H9 (cell line): ENCODE measurements around the gene PTPA. TPM values are rescaled to one million over a fixed set of nuclear protein-coding genes. Genes with fewer than 3 reads are reported as not detected.

Experiments used
- DNase-seq: peaks from one replicate; pipeline ENCODE4 v3.0.0-alpha.2; 2017
- H2AFZ ChIP-seq: one replicate; pipeline ENCODE4 v1.6.1; 2013; ENCODE audit warnings: mild to moderate bottlenecking, low read length, control low read depth, moderate library complexity
- H2AK5ac ChIP-seq: 2 replicates; pipeline ENCODE4 v1.6.1; 2013; ENCODE audit warnings: low read length, control low read depth, mixed read lengths; ENCODE audit not compliant: insufficient read length
- H2BK120ac ChIP-seq: one replicate; pipeline ENCODE4 v1.6.1; 2013; ENCODE audit warnings: low read depth, mild to moderate bottlenecking, low read length, control low read depth, inconsistent platforms; ENCODE audit not compliant: poor library complexity, severe bottlenecking
- H2BK12ac ChIP-seq: 2 replicates; pipeline ENCODE4 v1.6.1; 2013; ENCODE audit warnings: low read length, control low read depth, mixed read lengths, low read depth; ENCODE audit not compliant: insufficient read length
- H2BK15ac ChIP-seq: 2 replicates; pipeline ENCODE4 v1.6.1; 2013; ENCODE audit warnings: low read depth, low read length, control low read depth
- H2BK20ac ChIP-seq: one replicate; pipeline ENCODE4 v1.6.1; 2013; ENCODE audit warnings: low read depth, mild to moderate bottlenecking, low read length, control low read depth, inconsistent platforms; ENCODE audit not compliant: poor library complexity, severe bottlenecking
- H2BK5ac ChIP-seq: 2 replicates; pipeline ENCODE4 v1.6.1; 2013; ENCODE audit warnings: low read length, control low read depth, mixed read lengths; ENCODE audit not compliant: insufficient read length
- H3K14ac ChIP-seq: 2 replicates; pipeline ENCODE4 v1.6.1; 2013; ENCODE audit warnings: low read length, control low read depth; ENCODE audit not compliant: insufficient read depth
- H3K18ac ChIP-seq: 2 replicates; pipeline ENCODE4 v1.6.1; 2013; ENCODE audit warnings: low read depth, mild to moderate bottlenecking, mixed read lengths, low read length, control low read depth; ENCODE audit not compliant: insufficient read length
- H3K23ac ChIP-seq: 2 replicates; pipeline ENCODE4 v1.6.1; 2013; ENCODE audit warnings: low read length, control low read depth, mixed read lengths, low read depth; ENCODE audit not compliant: insufficient read length
- H3K23me2 ChIP-seq: 2 replicates; pipeline ENCODE4 v1.6.1; 2013; ENCODE audit warnings: low read depth, mild to moderate bottlenecking, mixed read lengths, low read length, control low read depth; ENCODE audit not compliant: insufficient read length, poor library complexity, severe bottlenecking
- H3K27ac ChIP-seq: 2 replicates; pipeline ENCODE4 v1.5.1; 2013; ENCODE audit warnings: low read length, control low read depth, mixed read lengths, low read depth; ENCODE audit not compliant: insufficient read length
- H3K27me3 ChIP-seq: 2 replicates; pipeline ENCODE4 v1.6.1; 2013; ENCODE audit warnings: low read length, control low read depth, inconsistent platforms; ENCODE audit not compliant: insufficient read depth
- H3K4ac ChIP-seq: 2 replicates; pipeline ENCODE4 v1.6.1; 2013; ENCODE audit warnings: low read depth, mild to moderate bottlenecking, control low read depth, inconsistent platforms, low read length, moderate library complexity
- H3K4me1 ChIP-seq: 2 replicates; pipeline ENCODE4 v1.6.1; 2013; ENCODE audit warnings: low read length, control low read depth, inconsistent platforms; ENCODE audit not compliant: insufficient read depth
- H3K4me2 ChIP-seq: 2 replicates; pipeline ENCODE4 v1.6.1; 2013; ENCODE audit warnings: low read length, control low read depth, mixed read lengths; ENCODE audit not compliant: insufficient read length, insufficient read depth
- H3K56ac ChIP-seq: 2 replicates; pipeline ENCODE4 v1.6.1; 2013; ENCODE audit warnings: low read depth, mild to moderate bottlenecking, mixed read lengths, low read length, control low read depth; ENCODE audit not compliant: insufficient read length
- H3K79me1 ChIP-seq: 2 replicates; pipeline ENCODE4 v1.6.1; 2013; ENCODE audit warnings: low read depth, mild to moderate bottlenecking, moderate library complexity, low read length, control low read depth, inconsistent platforms; ENCODE audit not compliant: insufficient read depth, poor library complexity, severe bottlenecking
- H3K79me2 ChIP-seq: 2 replicates; pipeline ENCODE4 v1.6.1; 2013; ENCODE audit warnings: low read length, control low read depth, inconsistent platforms; ENCODE audit not compliant: insufficient read depth
- H3K9ac ChIP-seq: 2 replicates; pipeline ENCODE4 v1.6.1; 2013; ENCODE audit warnings: low read length, control low read depth, mixed read lengths; ENCODE audit not compliant: insufficient read length; ENCODE audit errors: extremely low read depth
- H3K9me3 ChIP-seq: one replicate; pipeline ENCODE4 v1.6.1; 2013; ENCODE audit warnings: low read depth, low read length, inconsistent platforms; ENCODE audit not compliant: control insufficient read depth
- H3T11ph ChIP-seq: one replicate; pipeline ENCODE4 v1.6.1; 2013; ENCODE audit warnings: mild to moderate bottlenecking, low read length, control low read depth, inconsistent platforms
- H4K20me1 ChIP-seq: one replicate; pipeline ENCODE4 v1.6.1; 2013; ENCODE audit not compliant: control insufficient read depth, insufficient read length, insufficient read depth
- H4K5ac ChIP-seq: 2 replicates; pipeline ENCODE4 v1.6.1; 2013; ENCODE audit warnings: low read depth, mild to moderate bottlenecking, mixed read lengths, low read length, control low read depth; ENCODE audit not compliant: insufficient read length
- H4K8ac ChIP-seq: replicated peaks from 2 replicates; pipeline ENCODE4 v1.6.1; 2013; ENCODE audit warnings: low read length, control low read depth, mixed read lengths, low read depth; ENCODE audit not compliant: insufficient read length
- H4K91ac ChIP-seq: 2 replicates; pipeline ENCODE4 v1.6.1; 2013; ENCODE audit warnings: low read depth, mild to moderate bottlenecking, moderate library complexity, mixed read lengths, low read length, control low read depth; ENCODE audit not compliant: insufficient read length
- H3K27ac Mint-ChIP-seq, 3 experiments: 2 replicates in 2 of 3; 3 replicates in 1 of 3; pipeline ENCODE4 v1.8.0; 2020 to 2021; ENCODE audit warnings: mixed read lengths in 3 of 3, mild to moderate bottlenecking in 1 of 3, moderate library complexity in 1 of 3
- H3K27me3 Mint-ChIP-seq: 2 replicates; pipeline ENCODE4 v1.8.0; 2021; ENCODE audit warnings: low read depth, mild to moderate bottlenecking, moderate library complexity, mixed read lengths
- H3K36me3 Mint-ChIP-seq, 3 experiments: 2 replicates in 2 of 3; 3 replicates in 1 of 3; pipeline ENCODE4 v1.8.0; 2020 to 2021; ENCODE audit warnings: low read depth in 3 of 3, mixed read lengths in 3 of 3; ENCODE audit not compliant: insufficient read depth in 1 of 3
- H3K4me1 Mint-ChIP-seq, 2 experiments: 2 replicates each; pipeline ENCODE4 v1.8.0; 2020; ENCODE audit warnings: mixed read lengths in 2 of 2
- H3K4me3 Mint-ChIP-seq, 2 experiments: 2 replicates in 1 of 2; 3 replicates in 1 of 2; pipeline ENCODE4 v1.8.0; 2020 to 2021; ENCODE audit warnings: mild to moderate bottlenecking in 2 of 2, mixed read lengths in 2 of 2, moderate library complexity in 1 of 2
- H3K9me3 Mint-ChIP-seq, 2 experiments: 2 replicates in 1 of 2; 3 replicates in 1 of 2; pipeline ENCODE4 v1.8.0; 2020; ENCODE audit warnings: mild to moderate bottlenecking in 2 of 2, mixed read lengths in 2 of 2, moderate library complexity in 1 of 2
- WGBS: extraction: QIAGEN DNeasy Blood & Tissue Kit; methylation state at CpG from one replicate; pipeline ENCODE4 v1.1.7; 2013; ENCODE audit warnings: missing lambda C conversion rate, low lambda C conversion rate, mixed read lengths; ENCODE audit not compliant: insufficient read length; ENCODE audit errors: extremely low coverage; 5-methylcytosine and 5-hydroxymethylcytosine counted together
- total RNA-seq: library from RNA; stranded (reverse); gene quantifications from 2 replicates; pipeline ENCODE4 v1.2.1, GENCODE V29; 2021
- TF ChIP-seq, protein P1 (sequence below): fragments of 200-600 bp; sonication (generic); conservative IDR thresholded peaks from 3 replicates; pipeline ENCODE4 v1.8.0; 2021; ENCODE audit warnings: antibody characterized with exemption, mild to moderate bottlenecking

Gene PTPA
- total RNA-seq, 1 experiment from 2014 or later: 145 TPM

GRCh38 chr9:129074106-129074505 lies 37.1 kb upstream of the PTPA start:
- Mint-ChIP-seq H3K4me3 (no peak overlapping the region), H3K27ac (no peak overlapping the region; a peak in 1 of 7 replicates), H3K9me3 (no peaks in the 10 kb centered on the region), H3K36me3 (peaks cover 0 to 2% (median 0%) of the 10 kb centered on the region in 3 experiments; a peak in 3 of 7 replicates), H3K4me1 (peaks cover 15 to 24% of the 10 kb centered on the region in 2 experiments), H3K27me3 (no peaks in the 10 kb centered on the region)
- Histone ChIP-seq H2AFZ (no peak overlapping the region), H3K4ac (no peak overlapping the region), H3K27ac (no peak overlapping the region), H3K56ac (no peak overlapping the region), H3K14ac (no peak overlapping the region), H3T11ph (no peak overlapping the region), H2BK120ac (no peak overlapping the region), H3K18ac (no peak overlapping the region), H3K23ac (no peak overlapping the region), H2BK15ac (no peak overlapping the region), H3K9me3 (no peaks in the 10 kb centered on the region), H4K91ac (no peak overlapping the region), H3K4me2 (no peak overlapping the region), H3K79me1 (no peaks in the 10 kb centered on the region), H3K23me2 (no peaks in the 10 kb centered on the region), H2BK5ac (no peak overlapping the region), H3K27me3 (no peaks in the 10 kb centered on the region), H3K9ac (no peak overlapping the region), H4K8ac (no peak overlapping the region), H3K4me1 (peaks cover 5% of the 10 kb centered on the region; the same call in 1 of the 2 replicates), H2AK5ac (no peak overlapping the region), H4K20me1 (no peaks in the 10 kb centered on the region), H2BK20ac (no peak overlapping the region), H3K79me2 (no peaks in the 10 kb centered on the region), H2BK12ac (no peak overlapping the region), H4K5ac (no peak overlapping the region)
- WGBS: no CpG with 5 or more reads among the region's 3 CpGs
- DNase-seq: no peak
- TF ChIP-seq, protein P1, sequence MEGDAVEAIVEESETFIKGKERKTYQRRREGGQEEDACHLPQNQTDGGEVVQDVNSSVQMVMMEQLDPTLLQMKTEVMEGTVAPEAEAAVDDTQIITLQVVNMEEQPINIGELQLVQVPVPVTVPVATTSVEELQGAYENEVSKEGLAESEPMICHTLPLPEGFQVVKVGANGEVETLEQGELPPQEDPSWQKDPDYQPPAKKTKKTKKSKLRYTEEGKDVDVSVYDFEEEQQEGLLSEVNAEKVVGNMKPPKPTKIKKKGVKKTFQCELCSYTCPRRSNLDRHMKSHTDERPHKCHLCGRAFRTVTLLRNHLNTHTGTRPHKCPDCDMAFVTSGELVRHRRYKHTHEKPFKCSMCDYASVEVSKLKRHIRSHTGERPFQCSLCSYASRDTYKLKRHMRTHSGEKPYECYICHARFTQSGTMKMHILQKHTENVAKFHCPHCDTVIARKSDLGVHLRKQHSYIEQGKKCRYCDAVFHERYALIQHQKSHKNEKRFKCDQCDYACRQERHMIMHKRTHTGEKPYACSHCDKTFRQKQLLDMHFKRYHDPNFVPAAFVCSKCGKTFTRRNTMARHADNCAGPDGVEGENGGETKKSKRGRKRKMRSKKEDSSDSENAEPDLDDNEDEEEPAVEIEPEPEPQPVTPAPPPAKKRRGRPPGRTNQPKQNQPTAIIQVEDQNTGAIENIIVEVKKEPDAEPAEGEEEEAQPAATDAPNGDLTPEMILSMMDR: no peak
